Epithelial cell of esophagus (primary cell): ENCODE results near the gene RND2.

Experiments
- DNase-seq: peaks from one replicate; pipeline ENCODE4 v3.0.0; 2010; ENCODE audit warnings: low read depth
- H3K4me3 ChIP-seq: 2 replicates; pipeline ENCODE4 v1.5.1; 2011; ENCODE audit warnings: mild to moderate bottlenecking, low read length, control low read depth
- TF ChIP-seq, protein P1 (sequence below): IDR thresholded peaks from 2 replicates; pipeline ENCODE4 v1.5.1; 2011; ENCODE audit warnings: low read depth, mild to moderate bottlenecking, low read length, control low read depth, inconsistent platforms; ENCODE audit not compliant: insufficient read depth; ENCODE audit errors: missing control alignments

RND2 gene

DNA sequence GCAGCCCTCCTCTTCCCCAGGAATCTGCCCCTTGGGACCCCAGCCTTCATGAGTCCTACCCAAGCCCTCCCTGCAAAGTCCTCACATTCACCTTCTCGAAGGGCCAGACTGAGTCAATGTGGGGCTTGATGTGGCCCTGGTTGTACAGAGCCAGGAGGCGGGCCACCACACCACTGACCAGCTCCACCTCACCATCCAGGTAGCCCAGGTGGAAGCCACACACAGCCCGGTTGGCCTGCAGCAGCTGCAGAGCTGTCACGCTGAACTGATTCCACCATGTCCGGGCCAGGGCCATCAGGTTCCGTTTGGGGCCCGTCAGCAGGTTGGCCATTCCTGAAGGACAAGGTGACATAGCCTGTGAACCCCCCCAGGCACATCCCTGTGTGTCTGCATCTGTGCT, 8.8 kb upstream of the RND2 start:
- TF ChIP-seq, protein P1, sequence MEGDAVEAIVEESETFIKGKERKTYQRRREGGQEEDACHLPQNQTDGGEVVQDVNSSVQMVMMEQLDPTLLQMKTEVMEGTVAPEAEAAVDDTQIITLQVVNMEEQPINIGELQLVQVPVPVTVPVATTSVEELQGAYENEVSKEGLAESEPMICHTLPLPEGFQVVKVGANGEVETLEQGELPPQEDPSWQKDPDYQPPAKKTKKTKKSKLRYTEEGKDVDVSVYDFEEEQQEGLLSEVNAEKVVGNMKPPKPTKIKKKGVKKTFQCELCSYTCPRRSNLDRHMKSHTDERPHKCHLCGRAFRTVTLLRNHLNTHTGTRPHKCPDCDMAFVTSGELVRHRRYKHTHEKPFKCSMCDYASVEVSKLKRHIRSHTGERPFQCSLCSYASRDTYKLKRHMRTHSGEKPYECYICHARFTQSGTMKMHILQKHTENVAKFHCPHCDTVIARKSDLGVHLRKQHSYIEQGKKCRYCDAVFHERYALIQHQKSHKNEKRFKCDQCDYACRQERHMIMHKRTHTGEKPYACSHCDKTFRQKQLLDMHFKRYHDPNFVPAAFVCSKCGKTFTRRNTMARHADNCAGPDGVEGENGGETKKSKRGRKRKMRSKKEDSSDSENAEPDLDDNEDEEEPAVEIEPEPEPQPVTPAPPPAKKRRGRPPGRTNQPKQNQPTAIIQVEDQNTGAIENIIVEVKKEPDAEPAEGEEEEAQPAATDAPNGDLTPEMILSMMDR: no peak
- H3K4me3 ChIP-seq: no peak overlapping the region
- no peak for DNase-seq

DNA sequence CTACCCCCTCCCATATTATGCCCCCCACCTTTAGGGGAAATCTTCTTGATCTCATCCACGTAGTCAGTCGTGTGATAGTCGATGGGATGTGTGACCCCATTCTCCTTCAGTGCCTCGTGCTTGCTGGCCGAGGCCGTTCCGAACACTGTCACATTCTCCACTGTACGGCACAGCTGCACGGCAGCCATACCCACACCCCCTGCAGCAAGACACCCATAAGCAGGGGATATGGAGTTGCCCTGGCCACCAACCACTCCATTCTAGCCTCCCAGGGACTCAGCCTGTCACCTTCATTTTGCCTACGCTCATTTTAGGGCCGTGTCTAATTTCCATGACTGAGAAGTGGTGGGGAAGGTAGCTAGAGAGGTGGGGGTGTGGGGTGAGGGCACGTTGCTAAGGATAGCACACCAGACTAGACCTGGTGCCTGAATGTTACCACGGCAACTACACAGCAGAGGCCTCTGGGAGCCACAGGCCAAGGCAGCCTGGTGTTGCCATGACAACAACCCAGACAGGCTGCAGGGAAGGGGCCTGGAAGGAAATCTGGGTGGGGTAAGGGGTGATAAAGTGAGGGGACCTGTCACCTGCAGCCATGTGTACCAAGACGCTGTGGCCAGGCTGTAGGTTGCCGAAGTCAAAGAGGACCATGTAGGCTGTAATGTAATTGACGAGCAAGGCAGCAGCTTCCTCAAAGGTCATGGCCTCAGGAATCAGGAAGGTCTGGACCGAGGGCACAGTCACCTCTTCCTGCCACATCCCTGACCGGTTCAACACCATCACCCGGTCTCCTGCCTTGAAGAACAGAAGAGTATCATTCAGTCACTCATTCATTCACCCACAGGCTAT, 6.8 kb upstream of the RND2 start:
- DNase-seq: no peak
- TF ChIP-seq, protein P1: no peak
- no peak overlapping the region for H3K4me3 ChIP-seq

DNA sequence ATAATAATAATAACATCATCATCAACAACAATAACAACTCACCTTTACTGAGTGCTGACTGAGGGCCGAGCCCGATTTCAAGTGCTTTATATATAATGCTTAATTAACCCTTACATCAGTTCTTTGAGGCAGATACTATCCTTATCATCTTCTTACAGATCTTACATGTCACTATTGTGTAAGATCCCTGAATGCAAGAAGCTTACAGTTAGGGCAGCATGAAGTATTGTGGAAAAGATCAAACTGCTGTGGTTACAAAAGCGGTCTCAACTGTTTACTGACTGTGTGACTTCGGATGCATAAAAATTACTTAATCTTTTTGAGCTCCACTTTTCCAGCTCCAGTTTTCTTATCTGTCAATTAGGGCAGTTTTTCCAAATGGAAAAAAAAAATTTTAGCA, 6.1 kb upstream of the RND2 start:
- DNase-seq: no peak
- TF ChIP-seq, protein P1: no peak
- no peak overlapping the region for H3K4me3 ChIP-seq

DNA sequence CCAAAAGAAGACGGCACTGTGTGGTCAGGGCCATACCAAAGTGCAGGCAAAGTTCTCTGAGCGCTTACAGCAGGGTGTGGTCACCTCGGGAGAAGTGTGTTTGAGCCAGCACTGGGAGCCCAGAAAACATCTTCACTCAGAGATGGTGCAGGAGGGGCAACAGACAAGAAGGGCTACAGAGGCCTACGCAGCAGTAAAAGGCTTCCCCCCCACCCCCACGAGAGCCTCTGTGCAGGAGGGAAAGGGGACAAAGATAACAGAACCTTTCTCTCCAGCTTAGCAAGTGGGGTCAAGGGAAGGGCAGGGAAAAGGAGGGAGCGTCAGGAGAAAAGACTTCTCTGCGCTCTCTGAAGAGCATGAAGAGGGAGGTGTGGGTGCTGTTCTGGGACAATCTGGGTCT, 5.6 kb upstream of the RND2 start:
- DNase-seq: no peak
- H3K4me3 ChIP-seq: no peak overlapping the region
- TF ChIP-seq, protein P1: no peak

DNA sequence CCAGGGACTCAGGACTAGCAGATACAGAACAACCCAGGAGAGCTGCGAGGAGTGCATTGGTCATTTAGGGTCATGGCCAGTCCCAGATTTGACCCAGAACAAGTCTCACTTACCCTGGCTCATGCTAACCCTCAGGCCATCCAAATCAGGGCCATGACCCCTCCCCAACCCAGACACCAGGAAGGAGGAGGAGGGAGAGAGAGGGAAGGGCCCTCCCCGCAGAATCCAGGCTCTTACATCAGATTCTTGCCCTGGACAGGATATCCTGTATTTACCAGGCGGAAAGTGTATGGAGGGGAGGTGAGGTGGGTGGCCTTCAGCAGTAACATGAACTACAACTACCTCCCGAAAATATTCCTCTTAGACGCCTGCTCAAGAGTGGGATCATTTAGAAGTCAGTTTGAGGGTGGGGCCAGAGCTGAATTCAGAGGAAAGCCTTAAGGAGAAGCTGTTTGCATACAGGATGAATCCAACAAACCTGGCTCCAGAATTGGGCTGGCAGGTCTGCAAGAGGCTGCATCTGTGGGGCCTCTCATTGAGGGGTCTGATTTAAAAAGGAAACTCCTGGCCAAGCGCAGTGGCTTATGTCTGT, 4.9 kb upstream of the RND2 start:
- DNase-seq: no peak
- TF ChIP-seq, protein P1: no peak
- H3K4me3 ChIP-seq: no peak overlapping the region

DNA sequence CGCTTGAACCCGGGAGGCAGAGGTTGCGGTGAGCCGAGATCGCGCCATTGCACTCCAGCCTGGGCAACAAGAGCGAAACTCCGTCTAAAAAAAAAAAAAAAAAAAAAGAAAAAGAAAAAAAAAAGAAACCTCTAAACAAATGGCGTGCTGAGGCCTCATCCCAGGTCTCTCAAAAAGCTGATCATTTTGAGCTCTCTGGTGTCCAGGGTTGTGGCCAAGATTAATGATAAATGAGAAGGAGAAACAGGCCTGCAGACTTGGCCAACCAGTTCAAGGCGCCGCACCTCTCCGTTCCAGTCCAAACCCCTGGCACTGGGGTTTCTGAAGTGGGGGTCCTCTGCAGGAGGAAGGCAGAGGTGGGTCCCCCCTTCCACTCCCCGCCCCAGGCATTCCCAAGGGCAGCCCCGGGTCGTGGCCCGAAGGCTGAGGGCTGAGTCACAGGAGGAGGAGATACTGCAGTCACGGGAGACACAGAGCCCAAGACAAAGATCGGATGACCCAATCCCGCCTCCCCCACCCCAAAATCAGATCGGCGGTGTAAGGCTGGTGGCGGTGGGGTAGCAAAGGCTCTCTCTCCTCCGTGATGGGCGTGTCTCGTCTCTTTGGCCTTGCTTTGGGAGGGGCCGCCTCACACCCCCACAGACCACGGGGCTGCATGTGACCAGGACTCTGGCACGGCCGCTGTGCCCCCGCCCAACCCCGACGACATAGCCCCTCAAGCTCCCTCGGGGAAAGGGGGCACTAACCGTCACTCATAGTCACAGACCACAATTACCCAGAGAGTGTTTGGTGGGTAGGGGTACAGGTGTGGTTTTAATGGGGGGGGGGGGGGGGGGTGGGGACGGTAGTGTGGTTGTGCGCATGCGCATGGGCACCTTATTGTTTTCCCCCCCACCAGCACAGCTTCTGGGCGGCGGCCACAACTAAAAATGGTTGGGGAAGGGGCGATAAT, 4.0 kb upstream of the RND2 start:
- peak; percentile 47 for DNase-seq
- TF ChIP-seq, protein P1: no peak
- H3K4me3 ChIP-seq: peak overlapping the region; percentile 92
